NCI-H524 (cell line): ENCODE results near the gene TCOF1.

Experiments used
- DNase-seq, 2 experiments: peaks; one replicate each; lab custom pipeline; 2025; lab: John Stamatoyannopoulos, UW

The TCOF1 gene

DNA sequence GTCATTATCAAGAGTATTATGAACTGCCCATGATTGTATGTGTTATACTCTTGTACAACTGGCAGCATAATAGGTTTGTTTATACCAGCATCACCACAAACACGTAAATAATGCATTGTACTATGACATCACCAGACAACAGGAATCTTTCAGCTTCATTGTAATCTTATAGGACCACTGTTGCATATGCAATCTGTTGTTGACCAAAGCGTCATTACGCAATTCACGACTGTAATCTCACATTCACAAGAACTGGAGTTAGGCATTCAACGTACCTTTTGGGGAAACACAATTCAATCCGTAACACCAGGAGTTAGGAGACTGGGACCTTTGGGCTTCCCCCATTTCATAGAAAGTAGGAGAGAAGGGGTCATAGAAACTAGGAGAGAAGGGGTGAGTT, 34.4 kb upstream of the TCOF1 start:
- no peak for DNase-seq

DNA sequence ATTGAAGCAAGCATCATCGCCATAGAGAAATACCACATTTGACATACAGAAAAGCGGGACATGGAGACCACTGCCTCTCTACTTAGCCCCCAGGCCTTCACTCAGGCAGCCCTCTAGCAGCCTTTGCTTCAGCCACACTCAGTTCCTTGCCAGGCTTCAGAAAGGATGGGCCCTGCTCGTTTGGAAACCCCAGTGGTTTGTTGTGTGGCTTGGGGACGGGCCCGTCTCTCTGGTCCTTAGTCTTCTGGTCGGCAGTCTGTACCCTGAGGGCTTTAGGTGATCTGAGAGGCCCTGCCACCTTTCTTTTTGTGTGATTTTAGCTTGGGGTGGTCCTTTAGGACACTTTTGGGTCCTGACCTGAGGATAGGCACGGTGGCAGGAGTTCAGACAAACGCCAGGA, 33.7 kb upstream of the TCOF1 start:
- no peak for DNase-seq

- DNase-seq = no peak
These were observed 32.1 kb upstream of the TCOF1 start for GRCh38 chr5:150325426-150325825.

DNA sequence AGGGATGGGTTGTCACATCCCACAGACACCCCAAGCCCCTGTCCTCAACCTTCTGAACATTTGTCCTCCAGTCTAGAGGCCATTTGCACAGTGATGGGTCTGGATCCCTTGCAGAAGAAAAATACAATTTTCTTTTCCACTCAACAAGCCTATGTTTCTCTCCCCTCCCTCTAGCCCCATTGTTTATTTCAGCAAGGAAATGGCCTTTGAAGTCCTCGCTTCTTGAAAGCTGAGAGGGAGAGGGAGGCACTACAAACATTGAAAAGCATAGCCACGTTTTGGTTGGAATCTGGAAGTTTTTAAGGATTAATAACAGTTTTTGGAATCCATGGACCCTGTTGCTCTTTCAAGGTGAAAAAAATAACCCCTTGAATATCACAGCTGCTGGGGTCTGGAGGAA, 30.8 kb upstream of the TCOF1 start:
- DNase-seq = no peak

DNA sequence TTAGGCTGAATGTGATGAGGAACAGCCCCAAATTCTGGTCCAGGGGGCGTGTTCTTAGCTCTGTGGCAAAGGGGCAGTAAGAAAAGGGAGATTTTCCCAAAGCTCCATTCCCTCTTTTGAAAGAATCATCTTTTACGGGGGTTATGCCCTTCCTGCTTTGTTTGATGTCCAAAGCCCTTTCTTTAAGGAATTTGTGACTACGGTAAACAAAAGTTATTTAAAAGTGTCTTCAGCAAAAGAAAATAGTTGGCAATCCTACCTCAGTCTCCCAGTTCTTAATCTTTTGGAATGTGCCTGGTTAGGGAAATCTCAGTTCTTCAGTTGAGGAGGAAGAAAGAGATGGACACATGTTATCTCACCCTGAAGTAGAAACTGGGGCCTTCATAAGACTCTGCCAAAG, 30.4 kb upstream of the TCOF1 start:
- DNase-seq = no peak

- no peak for DNase-seq
These were observed 29.0 kb upstream of the TCOF1 start for GRCh38 chr5:150328515-150328914.

- DNase-seq = no peak
These were observed 28.5 kb upstream of the TCOF1 start for GRCh38 chr5:150329038-150329437.

DNA sequence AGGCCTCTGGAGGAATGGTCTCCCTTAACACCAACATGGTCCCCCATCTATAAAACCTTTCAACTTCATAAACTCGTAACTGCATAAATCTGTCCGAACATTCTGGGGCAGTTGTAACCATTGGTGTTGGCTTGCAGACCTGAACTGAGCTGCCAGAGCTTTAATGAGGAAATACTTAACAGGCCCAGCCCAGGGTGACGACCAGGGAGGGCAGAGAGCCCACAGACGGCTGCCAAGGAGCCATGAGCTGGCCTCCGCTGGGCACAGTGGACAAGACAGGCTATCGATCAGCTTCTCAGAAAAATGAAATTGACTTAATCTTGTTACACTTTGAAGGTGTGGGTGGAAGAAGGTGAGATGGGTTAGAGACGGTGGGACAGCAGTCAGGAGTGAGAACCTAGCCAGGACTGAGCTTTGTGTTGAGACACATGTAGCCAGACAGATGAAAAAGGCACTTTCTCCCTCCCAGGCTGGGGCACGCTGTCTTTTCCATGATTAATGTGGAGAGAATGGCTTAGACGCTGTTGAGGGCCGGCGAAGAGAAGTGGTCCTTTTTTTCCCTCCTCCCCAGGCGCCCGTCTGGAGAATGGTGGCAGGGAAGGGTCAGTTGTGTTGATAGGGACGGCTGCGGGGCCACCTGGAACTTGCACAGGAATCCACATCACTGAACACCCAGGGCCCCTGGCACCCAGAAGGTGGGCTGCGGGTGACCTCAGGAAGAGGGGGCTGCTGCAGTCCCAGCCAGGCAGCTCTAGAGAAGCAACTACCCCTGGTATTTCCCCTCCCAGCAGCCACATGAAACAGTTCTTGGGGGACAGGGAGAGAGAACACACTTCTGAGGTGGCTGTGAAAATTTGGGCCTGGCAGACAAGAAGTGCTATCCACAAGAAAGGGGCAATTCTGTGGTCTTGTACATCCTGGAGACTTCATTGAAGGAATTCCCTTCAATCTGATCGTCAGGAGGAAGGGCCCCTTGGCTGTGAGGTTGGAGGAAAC, 27.3 kb upstream of the TCOF1 start:
- no peak for DNase-seq

- no peak for DNase-seq
These were observed 24.1 kb upstream of the TCOF1 start for GRCh38 chr5:150333400-150333799.

- no peak for DNase-seq
These were observed 21.7 kb upstream of the TCOF1 start for GRCh38 chr5:150335778-150336177.

DNA sequence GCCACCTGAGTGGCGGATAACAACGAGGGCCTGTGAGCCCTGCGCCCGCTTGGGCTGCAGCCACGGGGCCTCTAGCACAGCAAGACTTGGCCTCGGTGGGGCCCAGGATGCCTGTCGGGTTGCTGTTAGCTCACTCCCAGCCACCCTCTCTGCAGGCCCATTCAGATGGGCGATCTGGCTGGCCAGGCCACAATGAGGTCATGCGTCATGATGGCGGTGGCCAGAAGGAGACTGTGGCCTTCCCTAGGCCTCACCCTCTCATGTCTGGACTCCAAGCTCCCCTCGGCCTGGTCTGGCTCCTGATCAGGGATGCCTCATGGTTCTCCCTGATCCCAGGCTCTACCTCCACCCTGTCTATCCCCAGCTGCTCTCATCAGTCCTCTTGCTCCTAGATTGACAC, 19.0 kb upstream of the TCOF1 start:
- no peak for DNase-seq

DNA sequence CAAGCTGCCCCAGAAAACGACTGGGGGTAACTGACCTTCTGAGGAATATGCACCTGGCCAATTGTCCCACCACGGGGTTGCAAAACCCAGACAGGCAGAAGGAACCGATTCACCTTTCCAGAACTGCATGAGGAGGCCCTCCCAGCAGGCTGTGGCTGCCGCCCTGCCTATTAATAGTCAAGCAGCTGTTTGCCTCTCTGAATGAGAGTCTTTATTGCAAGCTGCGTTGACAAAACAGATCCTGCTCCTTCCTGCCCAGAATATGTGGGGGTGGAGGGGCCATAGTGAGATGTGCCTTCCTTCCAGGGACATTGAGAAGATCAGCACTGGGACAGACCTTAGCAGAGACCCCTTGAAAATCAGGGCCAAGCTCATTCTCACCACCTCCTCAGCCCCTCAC, 18.3 kb upstream of the TCOF1 start:
- DNase-seq = peak in 1 of 2 experiments; percentile 4

GRCh38 chr5:150339841-150340240, 17.7 kb upstream of the TCOF1 start:
- DNase-seq = no peak

DNA sequence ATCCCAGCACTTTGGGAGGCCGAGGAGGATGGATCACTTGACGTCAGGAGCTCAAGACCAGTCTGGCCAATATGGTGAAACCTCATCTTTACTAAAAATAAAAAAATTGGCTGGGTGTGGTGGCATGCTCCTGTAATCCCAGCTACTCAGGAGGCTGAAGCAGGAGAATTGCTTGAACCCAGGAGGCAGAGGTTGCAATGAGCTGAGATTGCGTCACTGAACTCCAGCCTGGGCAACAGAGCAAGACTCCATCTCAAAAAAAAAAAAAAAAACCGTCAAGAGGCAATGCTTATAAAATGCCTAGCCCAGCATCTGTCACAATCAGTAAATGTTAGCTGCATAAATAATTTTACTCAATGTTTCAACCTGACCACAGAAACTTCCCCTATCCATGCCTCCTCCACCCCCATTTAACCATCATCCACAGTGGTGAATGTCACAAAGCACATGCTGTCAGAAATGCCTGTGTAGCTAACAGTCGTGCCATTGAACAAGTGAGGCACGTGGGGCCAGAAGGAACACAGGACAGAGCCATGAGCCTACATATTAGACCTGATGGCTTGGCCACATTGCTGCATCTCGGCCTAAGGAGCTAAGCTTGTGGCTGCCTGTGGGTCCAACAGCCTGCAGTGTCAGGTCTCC, 16.8 kb upstream of the TCOF1 start:
- no peak for DNase-seq

DNA sequence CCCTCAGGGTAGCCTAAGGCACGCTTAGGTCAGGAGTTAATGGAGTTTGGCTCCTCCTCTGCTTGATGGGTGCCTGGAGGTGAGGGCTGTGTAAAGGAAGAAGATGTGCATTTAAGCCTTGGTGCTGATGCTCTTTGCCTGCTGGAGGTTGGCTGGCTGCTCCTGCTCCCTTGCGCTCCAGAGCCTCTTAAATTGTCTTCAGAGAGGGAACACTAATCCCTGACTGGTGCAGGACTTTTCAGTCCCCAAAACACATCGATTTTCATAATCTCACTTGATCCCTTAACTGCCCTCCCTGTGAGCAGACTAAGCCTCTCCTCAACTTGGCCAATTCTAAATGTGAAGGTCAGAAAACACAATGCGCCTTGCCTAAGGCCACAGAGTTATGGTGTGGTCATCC, 16.2 kb upstream of the TCOF1 start:
- DNase-seq = peak in 1 of 2 experiments; percentile 19

- DNase-seq = no peak
These were observed 15.5 kb upstream of the TCOF1 start for GRCh38 chr5:150341989-150342388.

DNA sequence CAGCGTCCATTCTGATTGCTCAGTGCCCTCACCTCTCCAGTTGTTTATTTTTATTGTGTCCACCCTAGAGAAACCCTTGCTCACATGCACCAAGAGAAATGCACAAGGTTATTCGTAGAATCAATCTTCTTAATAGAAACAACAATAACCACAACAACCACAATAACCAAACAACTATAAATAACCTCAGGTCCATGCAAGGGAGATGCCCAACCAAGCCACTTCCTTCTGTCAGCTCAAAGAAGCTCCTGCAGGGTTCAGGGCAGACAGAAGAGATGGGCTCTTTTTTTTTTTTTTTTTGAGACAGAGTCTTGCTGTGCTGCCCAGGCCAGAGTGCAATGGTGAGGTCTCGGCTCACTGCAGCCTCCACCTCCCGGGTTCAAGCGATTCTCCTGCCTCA, 14.9 kb upstream of the TCOF1 start:
- DNase-seq = no peak

DNA sequence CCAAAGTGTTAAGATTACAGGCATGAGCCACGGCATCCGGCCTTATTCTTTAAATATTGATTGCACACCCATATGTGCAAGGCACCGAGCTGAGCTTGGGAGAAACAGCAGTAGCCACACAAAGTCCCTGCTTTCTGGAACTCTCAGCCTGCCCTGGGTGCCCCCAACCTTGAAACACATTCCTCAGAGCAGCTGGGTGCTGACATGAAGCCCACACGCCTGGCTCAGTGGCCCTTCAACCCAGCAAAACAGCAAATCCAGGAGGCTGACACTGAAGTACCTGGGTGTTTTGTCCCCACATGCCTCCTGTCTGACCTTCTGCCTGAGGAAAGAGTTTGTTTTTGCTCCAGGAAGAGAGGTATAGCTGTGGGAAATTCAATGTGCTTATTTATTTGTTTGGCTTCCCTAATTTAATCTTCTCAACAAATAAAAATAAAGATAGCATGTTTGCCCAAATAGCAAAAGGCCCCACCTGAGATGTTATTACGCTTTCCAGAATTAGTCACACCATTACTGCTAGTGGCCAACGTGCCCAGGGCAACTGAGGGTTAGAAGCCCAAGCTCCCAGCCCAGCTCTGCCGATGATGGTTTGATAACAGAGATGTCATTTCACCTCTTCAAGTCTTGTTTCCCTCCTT, 13.4 kb upstream of the TCOF1 start:
- no peak for DNase-seq

- DNase-seq = peak in 1 of 2 experiments; percentile 41
These were observed 11.8 kb upstream of the TCOF1 start for GRCh38 chr5:150345716-150346115.

- DNase-seq = no peak
These were observed 10.9 kb upstream of the TCOF1 start for GRCh38 chr5:150346592-150346991.

DNA sequence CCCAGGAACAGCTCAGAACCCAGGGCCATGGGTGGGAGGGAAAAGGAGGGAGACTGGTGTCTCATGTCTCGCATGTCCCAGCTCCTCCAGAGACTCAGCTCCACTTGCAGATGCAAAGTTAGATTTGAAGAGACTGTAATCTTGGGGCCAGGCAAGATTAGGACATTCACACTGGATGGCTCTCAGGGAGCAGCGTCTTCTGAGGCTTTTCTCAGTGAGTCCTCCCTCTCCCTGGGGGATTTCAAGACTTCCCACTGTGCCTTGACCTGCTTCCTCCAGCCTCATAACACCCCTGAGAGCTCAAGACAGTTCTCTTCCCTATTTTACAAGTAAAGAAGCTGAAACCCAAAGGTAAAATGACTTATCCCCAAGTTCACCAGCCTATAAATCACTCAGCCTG, 10.5 kb upstream of the TCOF1 start:
- DNase-seq = no peak

- DNase-seq = no peak
These were observed 10.0 kb upstream of the TCOF1 start for GRCh38 chr5:150347451-150347850.
